ENCODE data around the gene GGA1.
A peak's percentile ranks its signal among the peaks of the same experiment; 100 is the strongest.

GGA1 gene

GRCh38 chr22:37638391-37639069 lies 29.9 kb downstream of the GGA1 start:
- H3K36me3 ChIP-seq (replicated peaks), result peaks cover 8% of the 10 kb centered on the region
- no peak overlapping the region for H3K27ac ChIP-seq
- peak overlapping the region; percentile 70 for H3K4me3 ChIP-seq (ENCODE audit: low read depth, low read length)
- no peak for DNase-seq
- in situ Hi-C loops (cut with HindIII; ENCODE audit: low pct_ligation_motif_present, low sequenced_read_pairs), result no loop called here
- TF ChIP-seq CTCF (IDR thresholded peaks at IDR 0.05; ENCODE audit: low read depth, low read length, missing control alignments), result no peak
- no peaks in the 10 kb centered on the region for H3K27me3 ChIP-seq (replicated peaks)

GRCh38 chr22:37639070-37639760 lies 30.6 kb downstream of the GGA1 start, which contains the start of gene SH3BP1:
TSS of gene SH3BP1 (plus strand) at chr22:37639669. CDS start at chr22:37639788, 119 bp downstream.
- TF ChIP-seq CTCF (IDR thresholded peaks at IDR 0.05; ENCODE audit: low read depth, low read length, missing control alignments), result no peak
- Histone ChIP-seq H3K36me3 (replicated peaks) (peaks cover 14% of the 10 kb centered on the region), H3K27ac (no peak within 1 kb of the TSS), H3K27me3 (replicated peaks) (no peaks in the 10 kb centered on the region), H3K4me3 (ENCODE audit: low read depth, low read length) (peak within 1 kb of the TSS; percentile 70)
- in situ Hi-C loops (cut with HindIII; ENCODE audit: low pct_ligation_motif_present, low sequenced_read_pairs), result no loop called here
- no peak for DNase-seq

GRCh38 chr22:37639771-37640590 lies 31.3 kb downstream of the GGA1 start:
- TF ChIP-seq CTCF (IDR thresholded peaks at IDR 0.05; ENCODE audit: low read depth, low read length, missing control alignments), result no peak
- no peak for DNase-seq
- no peaks in the 10 kb centered on the region for H3K27me3 ChIP-seq (replicated peaks)
- peak overlapping the region; percentile 70 for H3K4me3 ChIP-seq (ENCODE audit: low read depth, low read length)
- in situ Hi-C loops (cut with HindIII; ENCODE audit: low pct_ligation_motif_present, low sequenced_read_pairs), result no loop called here
- no peak overlapping the region for H3K27ac ChIP-seq
- peaks cover 21% of the 10 kb centered on the region for H3K36me3 ChIP-seq (replicated peaks)

- no peaks in the 10 kb centered on the region for H3K27me3 ChIP-seq (replicated peaks)
- H3K4me3 ChIP-seq (ENCODE audit: low read depth, low read length), result peak overlapping the region; percentile 70
- peaks cover 27% of the 10 kb centered on the region for H3K36me3 ChIP-seq (replicated peaks)
- no peak for DNase-seq
- no peak overlapping the region for H3K27ac ChIP-seq
- TF ChIP-seq CTCF (IDR thresholded peaks at IDR 0.05; ENCODE audit: low read depth, low read length, missing control alignments), result no peak
- in situ Hi-C loops (cut with HindIII; ENCODE audit: low pct_ligation_motif_present, low sequenced_read_pairs), result no loop called here
Observed at GRCh38 chr22:37640591-37641560, 32.2 kb downstream of the GGA1 start.

GRCh38 chr22:37641561-37641949 lies 32.9 kb downstream of the GGA1 start:
- Histone ChIP-seq H3K27ac (no peak overlapping the region), H3K4me3 (ENCODE audit: low read depth, low read length) (no peak overlapping the region), H3K27me3 (replicated peaks) (no peaks in the 10 kb centered on the region), H3K36me3 (replicated peaks) (peaks cover 27% of the 10 kb centered on the region)
- DNase-seq, result no peak
- in situ Hi-C loops (cut with HindIII; ENCODE audit: low pct_ligation_motif_present, low sequenced_read_pairs), result no loop called here
- no peak for TF ChIP-seq CTCF (IDR thresholded peaks at IDR 0.05; ENCODE audit: low read depth, low read length, missing control alignments)
